ENCODE measurements around the gene TAF3.

DNA sequence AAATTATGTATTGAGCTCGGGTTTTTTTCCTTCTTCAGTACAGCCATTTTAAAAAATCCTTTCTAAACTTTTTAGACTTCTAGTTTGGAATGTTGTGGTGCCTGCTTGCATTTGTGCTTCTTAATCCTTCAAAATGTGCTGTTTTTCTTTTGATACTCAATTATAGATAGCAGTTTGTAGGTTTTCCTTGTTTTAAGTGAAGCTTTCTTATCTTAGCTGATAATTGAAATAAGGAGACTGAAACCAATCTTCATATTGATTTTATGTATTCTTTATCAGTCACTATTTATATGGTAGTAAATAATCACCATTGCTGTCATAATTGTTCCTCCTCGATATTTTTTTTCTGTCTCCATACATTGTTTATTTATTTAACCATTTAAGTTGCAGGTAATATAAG is 56.6 kb downstream of the TAF3 start:
- TF ChIP-seq CTCF (IDR thresholded peaks at IDR 0.05; ENCODE audit: insufficient read depth, low read length, poor library complexity, severe bottlenecking): no peak
- TF ChIP-seq EZH2phosphoT487 (conservative IDR thresholded peaks at IDR 0.05; ENCODE audit: low read length): no peak

All from SU-DHL-6 (cell line).